ENCODE results near the gene KDELR1.

Gene KDELR1

GRCh38 chr19:48391100-48392005 is at the start of gene KDELR1:
KDELR1 (minus strand) TSS chr19:48391551; CDS start chr19:48391358, 193 bp downstream.
- no peak for DNase-seq (ENCODE audit: low read depth)

GRCh38 chr19:48436586-48436985 is 45.2 kb upstream of the KDELR1 start:
- DNase-seq (ENCODE audit: low read depth), result no peak

- DNase-seq (ENCODE audit: low read depth), result no peak
Observed at GRCh38 chr19:48433337-48433736, 42.0 kb upstream of the KDELR1 start.

GRCh38 chr19:48428670-48429069 is 37.3 kb upstream of the KDELR1 start:
- no peak for DNase-seq (ENCODE audit: low read depth)

GRCh38 chr19:48424694-48425219 is 33.4 kb upstream of the KDELR1 start:
- DNase-seq (ENCODE audit: low read depth), result no peak

GRCh38 chr19:48421548-48421947 is 30.2 kb upstream of the KDELR1 start:
- no peak for DNase-seq (ENCODE audit: low read depth)

- no peak for DNase-seq (ENCODE audit: low read depth)
Observed at GRCh38 chr19:48419158-48419920, 28.0 kb upstream of the KDELR1 start.

- DNase-seq (ENCODE audit: low read depth), result no peak
Observed at GRCh38 chr19:48418317-48419064, 27.1 kb upstream of the KDELR1 start.

- DNase-seq (ENCODE audit: low read depth), result no peak
Observed at GRCh38 chr19:48417421-48417820, 26.1 kb upstream of the KDELR1 start.

GRCh38 chr19:48415806-48416221 is 24.5 kb upstream of the KDELR1 start:
- DNase-seq (ENCODE audit: low read depth), result no peak

- no peak for DNase-seq (ENCODE audit: low read depth)
Observed at GRCh38 chr19:48415395-48415794, 24.0 kb upstream of the KDELR1 start.

- DNase-seq (ENCODE audit: low read depth), result no peak
Observed at GRCh38 chr19:48413879-48414587, 22.7 kb upstream of the KDELR1 start.

- DNase-seq (ENCODE audit: low read depth), result no peak
Observed at GRCh38 chr19:48405850-48406249, 14.5 kb upstream of the KDELR1 start.

GRCh38 chr19:48405010-48405659 is 13.8 kb upstream of the KDELR1 start:
- DNase-seq (ENCODE audit: low read depth), result no peak

GRCh38 chr19:48403606-48404005 is 12.3 kb upstream of the KDELR1 start:
- DNase-seq (ENCODE audit: low read depth), result no peak

- no peak for DNase-seq (ENCODE audit: low read depth)
Observed at GRCh38 chr19:48401287-48401686, 9.9 kb upstream of the KDELR1 start.

GRCh38 chr19:48400018-48400742 is 8.8 kb upstream of the KDELR1 start:
- no peak for DNase-seq (ENCODE audit: low read depth)

- no peak for DNase-seq (ENCODE audit: low read depth)
Observed at GRCh38 chr19:48398375-48399235, 7.3 kb upstream of the KDELR1 start.

GRCh38 chr19:48398102-48398374 is 6.7 kb upstream of the KDELR1 start:
- no peak for DNase-seq (ENCODE audit: low read depth)

Measured in non-pigmented ciliary epithelial cell (primary cell).